ENCODE data around the gene TOR1AIP2.

GRCh38 chr1:179910934-179911333, 33.3 kb upstream of the TOR1AIP2 start:
- no peak for TF ChIP-seq CTCF (IDR thresholded peaks at IDR 0.05; ENCODE audit: low read length)
- TF ChIP-seq EZH2 (IDR thresholded peaks at IDR 0.05; ENCODE audit: borderline replicate concordance, low read length), result no peak

Measured in OCI-LY1 (cell line).